GM10248 (cell line): ENCODE data around the gene HIBCH.

Source experiments
- CTCF ChIA-PET: fragments of 300-600 bp; sonication (Branson Sonifier 250); formaldehyde crosslinking; extraction: SDS; loops from one replicate; lab custom pipeline; 2021; ENCODE audit warnings: antibody characterized with exemption; lab: Yijun Ruan, JAX
- POLR2A ChIA-PET: fragments of 350-650 bp; sonication (Branson Sonifier 250); formaldehyde crosslinking; extraction: SDS; loops from one replicate; lab custom pipeline; 2020; ENCODE audit warnings: antibody characterized with exemption; lab: Yijun Ruan, JAX
- DNase-seq: peaks from one replicate; pipeline ENCODE4 v3.0.0; 2012; ENCODE audit errors: extremely low spot score
- CTCF ChIP-seq: IDR thresholded peaks from 2 replicates; pipeline ENCODE4 v1.5.1; 2012; ENCODE audit warnings: mild to moderate bottlenecking, low read depth; ENCODE audit errors: extremely low read depth, missing control alignments, control extremely low read depth

Gene HIBCH

GRCh38 chr2:190221429-190221828 is 98.2 kb downstream of the HIBCH start:
- ChIA-PET CTCF (no interaction called here), POLR2A (no interaction called here)
- DNase-seq = no peak
- TF ChIP-seq CTCF = no peak

DNA sequence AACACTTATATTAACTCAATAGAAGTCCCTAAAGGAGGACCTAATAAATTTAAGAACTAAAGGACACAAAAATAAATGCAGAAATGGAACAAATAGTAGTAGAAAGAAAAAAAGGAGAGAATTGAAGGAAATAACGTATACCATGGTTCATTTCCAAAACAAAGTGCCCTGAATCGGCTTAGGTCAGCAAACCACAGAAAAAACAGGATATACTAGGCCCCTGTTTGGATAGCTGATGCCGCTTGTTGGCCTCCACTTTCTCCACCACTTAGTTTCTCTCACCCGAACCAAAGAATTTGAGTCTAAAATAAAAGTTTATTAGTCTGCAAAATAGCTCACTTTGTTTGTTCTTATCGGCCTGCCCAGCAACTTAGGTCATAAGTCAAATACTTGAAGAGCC is 100.4 kb downstream of the HIBCH start:
- ChIA-PET CTCF (no interaction called here), POLR2A (no interaction called here)
- DNase-seq = no peak
- no peak for TF ChIP-seq CTCF

GRCh38 chr2:190217616-190218015 is 102.0 kb downstream of the HIBCH start:
- POLR2A ChIA-PET = no interaction called here
- CTCF ChIA-PET = interaction anchor here (1.3 to 1.8 kb wide), 3 partner anchors 19 to 216 kb away, joined by 3 to 8 read pairs (median 5); a partner anchor contains a TSS
- TF ChIP-seq CTCF = no peak
- no peak for DNase-seq

DNA sequence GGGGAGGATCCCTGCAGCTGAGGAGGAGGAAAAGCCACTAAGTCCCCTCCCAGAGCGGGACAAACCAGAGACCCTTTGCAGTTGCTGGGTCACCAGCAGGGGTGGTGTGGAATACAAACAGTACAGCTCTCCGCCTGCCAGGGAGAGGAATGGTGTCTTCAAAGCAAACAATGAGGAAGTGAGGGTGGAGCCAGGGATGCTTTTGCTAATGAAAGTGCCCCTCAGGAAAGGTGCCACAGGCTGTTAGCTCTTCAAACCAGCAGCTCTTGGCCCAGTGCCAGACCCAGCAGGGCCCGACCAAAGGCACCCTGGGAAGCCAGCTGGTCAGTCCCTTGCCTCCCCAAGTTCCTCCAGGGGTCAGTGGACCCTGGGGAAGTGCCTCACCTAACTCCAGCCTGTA is 102.8 kb downstream of the HIBCH start:
- POLR2A ChIA-PET = no interaction called here
- DNase-seq = no peak
- CTCF ChIA-PET = interaction anchor here (0.8 to 2.4 kb wide), 3 partner anchors 17 to 36 kb away, joined by 3 to 9 read pairs (median 8); a partner anchor contains a TSS
- TF ChIP-seq CTCF = no peak

DNA sequence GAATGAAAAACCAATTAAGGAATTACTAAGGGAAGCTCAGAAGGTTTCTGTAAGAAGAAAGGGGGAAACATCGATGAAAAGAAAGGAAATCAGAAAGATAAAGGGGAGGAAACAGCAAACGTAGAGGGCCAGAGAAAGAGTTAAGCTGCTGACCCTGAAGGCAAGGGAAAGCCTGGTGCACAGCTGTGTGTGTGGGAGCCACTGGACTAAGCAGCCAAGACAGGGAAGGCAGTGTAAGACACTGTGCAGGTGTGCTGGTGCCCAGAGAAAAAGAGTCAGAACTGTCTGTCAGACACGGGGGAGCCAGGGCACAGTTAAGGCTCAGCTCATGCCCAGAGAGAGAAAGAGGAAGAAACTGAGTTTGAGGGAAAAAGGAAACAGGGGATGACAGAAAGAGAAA is 104.0 kb downstream of the HIBCH start:
- TF ChIP-seq CTCF = no peak
- CTCF ChIA-PET = interaction anchor here (1.2 to 2.4 kb wide), 3 partner anchors 11 to 92 kb away, joined by 3 to 9 read pairs (median 3); no protein-coding TSS in a partner anchor
- POLR2A ChIA-PET = no interaction called here
- no peak for DNase-seq

DNA sequence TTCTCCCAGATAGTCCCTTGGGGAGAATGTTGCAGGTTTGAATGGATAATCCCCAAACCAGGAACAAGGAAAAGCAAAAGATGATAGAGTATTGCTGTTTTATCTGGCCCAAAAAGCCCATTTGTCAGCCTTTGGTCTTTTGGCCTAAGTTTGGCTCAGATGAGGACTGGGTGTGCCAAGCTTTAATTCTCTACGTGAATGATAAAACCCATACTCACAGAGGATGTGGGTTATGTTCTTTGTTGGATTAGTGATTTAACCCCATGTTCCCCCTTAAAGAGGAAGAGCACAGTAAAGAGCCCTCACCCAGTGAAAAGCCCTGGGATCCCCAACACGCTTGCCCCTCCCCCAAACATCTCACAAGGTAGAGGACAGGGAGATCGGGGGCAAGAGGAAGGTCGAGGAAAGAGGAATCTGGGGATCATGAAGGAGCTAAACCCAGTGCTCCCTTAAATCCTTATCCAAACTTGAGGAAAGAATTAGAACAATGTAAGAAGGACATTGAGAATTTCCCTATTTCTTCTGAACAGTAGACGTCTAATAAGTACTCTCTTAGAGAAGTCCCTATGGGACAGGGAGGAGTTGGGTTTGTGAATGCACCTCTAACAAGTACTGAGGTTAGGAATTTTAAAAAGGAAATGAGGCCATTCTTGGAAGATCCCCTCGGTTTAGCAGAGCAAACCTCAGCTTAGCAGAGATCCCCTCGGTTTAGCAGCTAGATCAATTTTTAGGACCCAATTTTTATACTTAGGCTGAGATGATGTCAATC is 105.0 kb downstream of the HIBCH start:
- CTCF ChIA-PET = interaction anchor here (0.7 to 2.4 kb wide), 3 partner anchors 10 to 26 kb away, joined by 3 to 9 read pairs (median 3); no protein-coding TSS in a partner anchor
- TF ChIP-seq CTCF = no peak
- DNase-seq = no peak
- POLR2A ChIA-PET = no interaction called here
